Urothelium cell line (cell line): ENCODE data around the gene STOML2.
"Not testable (repeated sequence)": the region's sequence is repeated elsewhere in the genome, so short reads cannot be mapped to it uniquely, and the experiment has no call there.

Source experiments
- DNase-seq: peaks from one replicate; pipeline ENCODE4 v3.0.0; 2011; ENCODE audit warnings: low spot score, mixed read lengths
- FAIRE-seq: peaks from 2 replicates; lab custom pipeline; 2011; peaks lifted over from hg19 to GRCh38; lab: Jason Lieb, UNC

Gene STOML2

GRCh38 chr9:35102769-35103659, at the start of gene STOML2:
Gene STOML2 (minus strand): TSS chr9:35103131. CDS start chr9:35103094, 37 bp downstream.
- DNase-seq: peak; percentile 94
- peak; percentile 95 for FAIRE-seq

GRCh38 chr9:35147941-35148563, 45.1 kb upstream of the STOML2 start:
- not testable (repeated sequence) for DNase-seq, FAIRE-seq

GRCh38 chr9:35142037-35142436, 39.1 kb upstream of the STOML2 start:
- FAIRE-seq (peak; percentile 66), DNase-seq (no peak)

- DNase-seq (no peak), FAIRE-seq (no peak)
These were observed 37.2 kb upstream of the STOML2 start for GRCh38 chr9:35140093-35140492.

GRCh38 chr9:35136866-35137265, 33.9 kb upstream of the STOML2 start:
- FAIRE-seq (no peak), DNase-seq (no peak)

GRCh38 chr9:35135988-35136387, 33.1 kb upstream of the STOML2 start:
- FAIRE-seq: no peak
- DNase-seq: no peak

GRCh38 chr9:35134920-35135319, 32.0 kb upstream of the STOML2 start:
- DNase-seq (no peak), FAIRE-seq (no peak)

GRCh38 chr9:35116898-35117551, 14.1 kb upstream of the STOML2 start:
- FAIRE-seq (no peak), DNase-seq (peak; percentile 86)

- FAIRE-seq (no peak), DNase-seq (no peak)
These were observed 13.6 kb upstream of the STOML2 start for GRCh38 chr9:35116539-35116897.

- DNase-seq (peak; percentile 93), FAIRE-seq (peak; percentile 95)
These were observed 13.0 kb upstream of the STOML2 start, which contains the start of gene ATOSB for GRCh38 chr9:35115680-35116538. Gene ATOSB (minus strand): TSS chr9:35115862. CDS start chr9:35108274, 7,588 bp downstream.

GRCh38 chr9:35114840-35115628, 12.1 kb upstream of the STOML2 start:
- DNase-seq (no peak), FAIRE-seq (no peak)

- DNase-seq (peak; percentile 78), FAIRE-seq (no peak)
These were observed 11.3 kb upstream of the STOML2 start for GRCh38 chr9:35114113-35114839.

GRCh38 chr9:35112257-35113020, 9.5 kb upstream of the STOML2 start:
- DNase-seq (no peak), FAIRE-seq (no peak)

GRCh38 chr9:35111001-35111933, 8.3 kb upstream of the STOML2 start:
- peak; percentile 97 for FAIRE-seq
- peak; percentile 97 for DNase-seq

GRCh38 chr9:35110327-35110761, 7.4 kb upstream of the STOML2 start:
- FAIRE-seq (peak; percentile 76), DNase-seq (peak; percentile 60)

- DNase-seq (no peak), FAIRE-seq (no peak)
These were observed 6.1 kb upstream of the STOML2 start for GRCh38 chr9:35108946-35109575.

- no peak for FAIRE-seq
These were observed 5.5 kb upstream of the STOML2 start for GRCh38 chr9:35108461-35108860.

More at GRCh38 chr9:35108461-35108860, 5.5 kb upstream of the STOML2 start:
- no peak for DNase-seq
